CD14-positive monocyte (primary cell): ENCODE measurements around the gene LGSN. TPM values are rescaled to one million over a fixed set of nuclear protein-coding genes. Genes with fewer than 3 reads are reported as not detected.

Source experiments
- DNase-seq, 3 donors: peaks; one replicate each; pipeline ENCODE4 v3.0.0-alpha.2; 2011 to 2022
- H2AFZ ChIP-seq: 2 replicates; pipeline ENCODE4 v1.6.0; 2012; ENCODE audit warnings: mild to moderate bottlenecking, low read depth, low read length, inconsistent platforms; ENCODE audit not compliant: insufficient read depth, poor library complexity, severe bottlenecking
- H3K27ac ChIP-seq, 2 donors: 1 replicate in 1 of 2; 2 replicates in 1 of 2; pipeline ENCODE4 v1.5.1; 2012 to 2013; ENCODE audit warnings: low read length in 2 of 2, control low read depth in 1 of 2, inconsistent platforms in 1 of 2, low read depth in 1 of 2, mild to moderate bottlenecking in 1 of 2
- H3K27me3 ChIP-seq, 2 donors: one replicate each; pipeline versions ENCODE4 v1.6.0 to v1.6.1; 2011 to 2013; ENCODE audit warnings: low read length in 2 of 2; ENCODE audit not compliant: control insufficient read depth in 2 of 2, insufficient read depth in 2 of 2
- H3K36me3 ChIP-seq, 2 donors: replicated peaks in 1 of 2; 1 replicate in 1 of 2; 2 replicates in 1 of 2; pipeline versions ENCODE4 v1.5.1 to v1.6.1; 2012 to 2013; ENCODE audit warnings: low read length in 2 of 2, control low read depth in 1 of 2, inconsistent platforms in 1 of 2, mild to moderate bottlenecking in 1 of 2; ENCODE audit not compliant: insufficient read depth in 2 of 2, control insufficient read depth in 1 of 2
- H3K4me1 ChIP-seq, 2 donors: 1 replicate in 1 of 2; 2 replicates in 1 of 2; pipeline versions ENCODE4 v1.5.1 to v1.6.1; 2012 to 2013; ENCODE audit warnings: low read length in 2 of 2, control low read depth in 1 of 2, inconsistent platforms in 1 of 2, mild to moderate bottlenecking in 1 of 2, moderate library complexity in 1 of 2; ENCODE audit not compliant: insufficient read depth in 2 of 2, control insufficient read depth in 1 of 2
- H3K4me2 ChIP-seq: replicated peaks from 2 replicates; pipeline ENCODE3; 2012; ENCODE audit warnings: low read length, moderate library complexity, mild to moderate bottlenecking; ENCODE audit not compliant: poor library complexity, severe bottlenecking; ENCODE audit errors: extremely low read depth
- H3K4me3 ChIP-seq, 3 experiments: fragments of 200-600 bp in 1 of 3; sonication (generic) in 1 of 3; replicated peaks in 1 of 3; 1 replicate in 2 of 3; 2 replicates in 1 of 3; pipeline ENCODE4 v1.5.1; 2011 to 2013; ENCODE audit warnings: low read length in 3 of 3, mild to moderate bottlenecking in 3 of 3, control low read depth in 2 of 3, low read depth in 2 of 3, inconsistent platforms in 1 of 3, moderate library complexity in 1 of 3
- H3K79me2 ChIP-seq: 2 replicates; pipeline ENCODE4 v1.6.0; 2012; ENCODE audit warnings: mild to moderate bottlenecking, control low read depth, inconsistent platforms, low read length, moderate library complexity; ENCODE audit not compliant: insufficient read depth
- H3K9ac ChIP-seq: 2 replicates; pipeline ENCODE4 v1.6.0; 2017; ENCODE audit warnings: low read length, mild to moderate bottlenecking; ENCODE audit not compliant: insufficient read depth, poor library complexity, severe bottlenecking
- H3K9me3 ChIP-seq, 2 donors: replicated peaks in 1 of 2; 1 replicate in 1 of 2; 2 replicates in 1 of 2; pipeline versions ENCODE4 v1.5.1 to v1.6.1; 2012 to 2013; ENCODE audit warnings: low read length in 2 of 2, control low read depth in 1 of 2; ENCODE audit not compliant: control insufficient read depth in 1 of 2, insufficient read depth in 1 of 2
- H4K20me1 ChIP-seq: 2 replicates; pipeline ENCODE4 v1.6.0; 2012; ENCODE audit warnings: mild to moderate bottlenecking, low read length, control low read depth, moderate library complexity; ENCODE audit not compliant: insufficient read depth
- H3K27ac Mint-ChIP-seq, 7 donors: one replicate each; pipeline ENCODE4 v1.8.0; 2020; ENCODE audit warnings: mild to moderate bottlenecking in 7 of 7, mixed read lengths in 7 of 7, moderate library complexity in 6 of 7, inconsistent platforms in 2 of 7
- H3K27me3 Mint-ChIP-seq, 3 donors: one replicate each; pipeline ENCODE4 v1.8.0; 2021 to 2022; ENCODE audit warnings: low read depth in 3 of 3, mild to moderate bottlenecking in 3 of 3, mixed read lengths in 3 of 3, moderate library complexity in 3 of 3, inconsistent platforms in 1 of 3
- H3K36me3 Mint-ChIP-seq, 2 donors: one replicate each; pipeline ENCODE4 v1.8.0; 2020; ENCODE audit warnings: mixed read lengths in 2 of 2, inconsistent platforms in 1 of 2, mild to moderate bottlenecking in 1 of 2
- H3K4me1 Mint-ChIP-seq: one replicate; pipeline ENCODE4 v1.8.0; 2020; ENCODE audit warnings: mild to moderate bottlenecking, mixed read lengths
- H3K4me3 Mint-ChIP-seq, 2 donors: one replicate each; pipeline ENCODE4 v1.8.0; 2020; ENCODE audit warnings: mild to moderate bottlenecking in 2 of 2, mixed read lengths in 2 of 2, moderate library complexity in 1 of 2
- H3K9me3 Mint-ChIP-seq, 7 donors: one replicate each; pipeline ENCODE4 v1.8.0; 2020 to 2022; ENCODE audit warnings: mixed read lengths in 7 of 7, mild to moderate bottlenecking in 6 of 7, moderate library complexity in 6 of 7, inconsistent platforms in 2 of 7
- CTCF ChIP-seq: fragments of 200-600 bp; IDR thresholded peaks from one replicate; pipeline ENCODE4 v1.8.0; 2022; ENCODE audit warnings: antibody characterized with exemption, mild to moderate bottlenecking
- WGBS: methylation state at CpG from one replicate; pipeline ENCODE4 v1.1.5; 2013; ENCODE audit warnings: missing lambda C conversion rate; ENCODE audit not compliant: insufficient coverage; 5-methylcytosine and 5-hydroxymethylcytosine counted together
- intact Hi-C, 2 donors: fragments of 100-400 bp; cut with micrococcal nuclease; formaldehyde crosslinking; loops; one replicate each; pipeline versions ENCODE4 v1.15.0 to v1.15.1; 2023
- polyA plus RNA-seq, 3 donors: library from polyadenylated mRNA; depleted of rRNA in 1 of 3; unstranded in 2 of 3; stranded (reverse) in 1 of 3; fragments of 300-500 nt in 2 of 3; fragments of >200 nt in 1 of 3; fragmentation: Illumina TruSeq in 2 of 3; gene quantifications; 1 replicate in 2 of 3; 2 replicates in 1 of 3; pipeline ENCODE4 v1.2.3, GENCODE V29; 2012 to 2021

Gene LGSN
- polyA plus RNA-seq, 3 donors: not detected

GRCh38 chr6:63261820-63262219 lies 58.0 kb downstream of the LGSN start:
- 60% methylated on average over 1 of the region's 3 CpGs for WGBS
- no peak for DNase-seq
- H3K4me1 ChIP-seq: no peaks in the 10 kb centered on the region
- intact Hi-C loops: no loop called here
- H3K79me2 ChIP-seq: no peaks in the 10 kb centered on the region
- no peak overlapping the region for H3K4me2 ChIP-seq
- no peaks in the 10 kb centered on the region for H3K36me3 Mint-ChIP-seq
- H3K36me3 ChIP-seq: no peaks in the 10 kb centered on the region
- TF ChIP-seq CTCF: no peak
- H3K27me3 ChIP-seq: no peaks in the 10 kb centered on the region
- no peak overlapping the region for H3K27ac Mint-ChIP-seq
- no peaks in the 10 kb centered on the region for H4K20me1 ChIP-seq
- no peak overlapping the region for H2AFZ ChIP-seq
- no peak overlapping the region for H3K9ac ChIP-seq
- no peaks in the 10 kb centered on the region for H3K27me3 Mint-ChIP-seq
- H3K9me3 Mint-ChIP-seq: peaks cover 0 to 4% (median 0%) of the 10 kb centered on the region in 7 donors
- H3K4me1 Mint-ChIP-seq: no peaks in the 10 kb centered on the region
- H3K9me3 ChIP-seq: no peaks in the 10 kb centered on the region
- H3K4me3 Mint-ChIP-seq: no peak overlapping the region
- no peak overlapping the region for H3K4me3 ChIP-seq
- H3K27ac ChIP-seq: no peak overlapping the region

- Histone ChIP-seq H3K4me2 (no peak overlapping the region), H4K20me1 (no peaks in the 10 kb centered on the region), H3K36me3 (no peaks in the 10 kb centered on the region), H3K9me3 (no peaks in the 10 kb centered on the region), H3K4me1 (no peaks in the 10 kb centered on the region), H3K4me3 (no peak overlapping the region), H3K27me3 (no peaks in the 10 kb centered on the region), H3K27ac (no peak overlapping the region), H3K79me2 (no peaks in the 10 kb centered on the region), H3K9ac (no peak overlapping the region), H2AFZ (no peak overlapping the region)
- H3K4me3 Mint-ChIP-seq: no peak overlapping the region
- H3K27ac Mint-ChIP-seq: no peak overlapping the region
- DNase-seq: no peak
- H3K4me1 Mint-ChIP-seq: no peaks in the 10 kb centered on the region
- H3K9me3 Mint-ChIP-seq: peaks cover 0 to 4% (median 0%) of the 10 kb centered on the region in 7 donors
- no peak for TF ChIP-seq CTCF
- no peaks in the 10 kb centered on the region for H3K36me3 Mint-ChIP-seq
- intact Hi-C loops: no loop called here
- no peaks in the 10 kb centered on the region for H3K27me3 Mint-ChIP-seq
Measured at GRCh38 chr6:63259153-63259552, 60.6 kb downstream of the LGSN start.
